HG03378 (cell line): ENCODE measurements around the gene CNTD1.

ENCODE experiments used
- ATAC-seq: cut with Tn5 transposase; IDR thresholded peaks from one replicate; pipeline ENCODE4 v1.9.1; 2021; ENCODE audit warnings: mild to moderate bottlenecking, moderate library complexity; ENCODE audit not compliant: unreplicated experiment

Gene CNTD1

DNA sequence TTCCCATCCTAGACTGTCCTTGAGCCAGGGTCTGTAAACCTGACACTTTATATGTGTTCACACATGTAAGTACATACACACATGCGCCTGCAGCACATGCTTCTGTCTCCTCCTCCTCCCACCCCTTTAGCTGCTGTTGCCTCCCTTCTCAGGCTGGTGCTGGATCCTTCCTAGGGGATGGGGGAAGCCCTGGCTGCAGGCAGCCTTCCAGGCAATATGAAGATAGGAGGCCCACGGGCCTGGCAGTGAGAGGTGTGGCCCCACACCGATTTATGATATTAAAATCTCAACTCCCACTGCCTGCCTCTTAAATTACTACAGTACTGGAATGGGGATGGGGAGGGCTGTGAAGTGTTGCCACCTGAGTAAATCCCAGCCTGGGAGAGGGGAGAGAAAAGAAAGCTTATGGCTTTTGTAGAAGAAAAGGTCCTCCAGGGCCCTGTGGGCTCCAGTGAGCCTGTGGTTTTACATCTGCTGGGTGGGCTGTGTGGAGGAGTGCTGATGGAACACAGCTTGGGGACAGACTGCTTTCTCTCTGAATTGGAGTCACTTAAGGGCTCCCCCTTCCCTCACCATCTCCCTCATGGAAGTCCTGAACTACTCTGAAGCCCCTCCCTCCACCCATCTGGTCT, 19.2 kb upstream of the CNTD1 start:
- ATAC-seq = no peak

DNA sequence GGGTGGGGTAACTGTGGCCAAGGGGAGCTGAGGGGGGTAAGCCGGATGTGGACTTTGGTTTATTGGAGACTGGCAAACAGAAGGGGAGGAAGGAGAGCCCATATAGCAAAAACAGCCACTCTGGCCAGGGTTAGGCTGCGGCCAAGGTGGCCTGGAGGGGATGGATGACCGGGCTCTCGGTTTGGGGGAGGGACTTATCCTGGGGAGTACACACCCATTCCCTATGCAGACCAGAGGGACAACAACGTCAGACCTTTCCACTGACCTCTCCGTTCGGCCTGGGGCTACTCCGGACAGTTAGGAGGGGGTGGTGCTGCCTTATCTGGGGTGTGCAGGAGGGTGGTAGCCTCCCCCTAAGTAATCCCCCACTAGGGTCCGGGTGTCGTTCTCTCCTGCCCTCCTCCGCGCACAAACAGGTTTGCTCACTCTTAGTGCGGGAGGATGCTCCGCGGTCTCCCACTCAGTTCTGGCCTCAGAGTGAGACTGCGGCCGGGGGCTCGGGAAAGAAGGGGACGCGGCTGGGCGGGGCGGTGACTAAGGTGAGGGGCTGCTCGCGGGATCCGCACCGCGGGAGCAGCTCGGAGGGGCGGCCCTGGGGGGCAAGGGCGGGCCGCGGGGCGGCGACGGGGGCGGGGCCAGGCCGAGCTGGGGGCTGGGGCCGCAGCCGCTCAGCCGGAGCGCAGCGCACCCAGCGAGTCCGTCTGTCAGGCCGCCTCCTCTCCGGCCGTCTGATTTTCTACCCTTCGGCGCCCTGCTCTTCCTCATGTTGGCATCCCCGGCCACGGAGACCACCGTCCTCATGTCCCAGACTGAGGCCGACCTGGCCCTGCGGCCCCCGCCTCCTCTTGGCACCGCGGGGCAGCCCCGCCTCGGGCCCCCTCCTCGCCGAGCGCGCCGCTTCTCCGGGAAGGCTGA, 18.5 kb upstream of the CNTD1 start, which contains the start of gene WNK4:
WNK4 (plus strand) TSS at position 675 of the 915 bp plus-strand sequence; CDS start at position 764, 89 bp downstream.
- no peak for ATAC-seq

DNA sequence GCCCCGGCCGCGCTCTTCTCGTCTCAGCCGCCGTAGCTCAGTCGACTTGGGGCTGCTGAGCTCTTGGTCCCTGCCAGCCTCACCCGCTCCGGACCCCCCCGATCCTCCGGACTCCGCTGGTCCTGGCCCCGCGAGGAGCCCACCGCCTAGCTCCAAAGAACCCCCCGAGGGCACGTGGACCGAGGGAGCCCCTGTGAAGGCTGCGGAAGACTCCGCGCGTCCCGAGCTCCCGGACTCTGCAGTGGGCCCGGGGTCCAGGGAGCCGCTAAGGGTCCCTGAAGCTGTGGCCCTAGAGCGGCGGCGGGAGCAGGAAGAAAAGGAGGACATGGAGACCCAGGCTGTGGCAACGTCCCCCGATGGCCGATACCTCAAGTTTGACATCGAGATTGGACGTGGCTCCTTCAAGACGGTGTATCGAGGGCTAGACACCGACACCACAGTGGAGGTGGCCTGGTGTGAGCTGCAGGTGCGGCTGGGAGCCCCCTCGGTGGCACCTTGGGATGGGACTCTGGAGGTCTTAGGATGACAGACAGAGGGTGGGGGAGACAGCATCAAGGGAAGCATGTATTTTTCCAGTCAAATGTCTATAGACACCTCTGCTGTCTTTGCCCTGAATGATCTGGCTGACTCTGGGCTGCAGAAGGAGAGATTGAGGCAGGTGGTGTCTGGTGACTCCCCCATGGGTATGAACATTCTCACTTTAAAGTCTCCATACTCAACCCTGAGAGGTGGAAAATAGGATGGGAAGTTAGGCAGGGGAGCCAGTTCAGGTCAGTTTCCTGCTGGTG, 17.6 kb upstream of the CNTD1 start:
- no peak for ATAC-seq

DNA sequence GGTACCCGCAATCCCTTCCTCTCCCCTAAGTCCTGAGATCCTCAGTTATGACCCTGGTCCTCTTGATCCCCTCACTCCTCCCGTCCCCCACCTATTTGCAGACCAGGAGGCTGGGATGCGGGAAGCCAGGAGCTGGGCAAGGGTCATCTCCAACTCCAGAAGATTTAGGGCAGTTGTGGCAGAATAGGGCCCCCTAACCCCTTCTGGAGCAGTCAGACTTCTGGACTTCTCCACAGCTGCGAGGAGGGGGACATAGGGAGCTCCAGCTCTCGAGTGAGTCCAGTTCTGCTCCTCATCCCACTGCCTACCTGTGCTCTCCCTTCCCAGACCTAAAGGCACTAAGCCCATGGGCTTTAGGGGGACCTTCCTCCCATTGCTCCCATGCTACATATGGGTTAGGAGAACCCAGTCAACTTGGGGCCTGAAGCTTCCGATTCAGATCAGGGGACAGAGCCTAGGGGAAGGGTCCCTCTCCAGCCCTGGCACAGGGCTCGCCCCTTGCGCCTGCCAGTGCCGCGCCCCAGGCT, 17.0 kb upstream of the CNTD1 start:
- no peak for ATAC-seq

DNA sequence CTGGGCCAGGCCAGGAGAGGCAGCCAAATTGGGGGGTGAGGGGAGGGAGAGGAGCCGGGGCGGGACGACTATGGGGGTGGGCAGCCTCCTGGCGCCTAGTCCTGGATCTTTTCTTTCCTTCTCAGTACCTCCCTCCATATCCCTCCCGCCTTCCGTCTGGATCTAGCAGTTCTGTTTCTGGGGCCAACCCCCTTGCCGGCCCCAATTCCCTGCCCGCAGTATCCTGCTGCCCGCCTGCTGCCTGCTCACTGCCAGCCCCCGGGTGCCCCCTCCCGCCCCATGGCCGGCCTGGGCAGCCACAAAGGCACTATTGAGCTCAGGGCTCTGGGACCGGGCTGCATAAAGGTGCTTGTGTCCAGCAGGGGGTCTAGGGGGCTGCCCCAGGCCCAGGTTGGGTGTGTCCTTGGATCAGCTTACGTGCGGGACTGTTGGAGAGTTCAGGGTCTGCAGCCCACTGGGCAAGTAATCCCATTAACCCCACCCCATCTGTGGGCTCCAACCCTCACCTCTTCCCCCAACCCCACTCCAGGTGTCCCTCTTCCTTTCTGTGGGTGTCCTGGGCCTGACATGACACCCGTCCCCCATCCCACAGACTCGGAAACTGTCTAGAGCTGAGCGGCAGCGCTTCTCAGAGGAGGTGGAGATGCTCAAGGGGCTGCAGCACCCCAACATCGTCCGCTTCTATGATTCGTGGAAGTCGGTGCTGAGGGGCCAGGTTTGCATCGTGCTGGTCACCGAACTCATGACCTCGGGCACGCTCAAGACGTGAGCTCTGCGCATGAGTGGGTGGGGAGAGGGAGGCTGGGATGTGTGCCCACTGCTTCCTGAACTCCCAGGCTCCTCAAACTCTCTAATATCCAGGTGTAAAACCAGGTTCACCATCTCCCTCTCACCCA, 16.2 kb upstream of the CNTD1 start:
- no peak for ATAC-seq

DNA sequence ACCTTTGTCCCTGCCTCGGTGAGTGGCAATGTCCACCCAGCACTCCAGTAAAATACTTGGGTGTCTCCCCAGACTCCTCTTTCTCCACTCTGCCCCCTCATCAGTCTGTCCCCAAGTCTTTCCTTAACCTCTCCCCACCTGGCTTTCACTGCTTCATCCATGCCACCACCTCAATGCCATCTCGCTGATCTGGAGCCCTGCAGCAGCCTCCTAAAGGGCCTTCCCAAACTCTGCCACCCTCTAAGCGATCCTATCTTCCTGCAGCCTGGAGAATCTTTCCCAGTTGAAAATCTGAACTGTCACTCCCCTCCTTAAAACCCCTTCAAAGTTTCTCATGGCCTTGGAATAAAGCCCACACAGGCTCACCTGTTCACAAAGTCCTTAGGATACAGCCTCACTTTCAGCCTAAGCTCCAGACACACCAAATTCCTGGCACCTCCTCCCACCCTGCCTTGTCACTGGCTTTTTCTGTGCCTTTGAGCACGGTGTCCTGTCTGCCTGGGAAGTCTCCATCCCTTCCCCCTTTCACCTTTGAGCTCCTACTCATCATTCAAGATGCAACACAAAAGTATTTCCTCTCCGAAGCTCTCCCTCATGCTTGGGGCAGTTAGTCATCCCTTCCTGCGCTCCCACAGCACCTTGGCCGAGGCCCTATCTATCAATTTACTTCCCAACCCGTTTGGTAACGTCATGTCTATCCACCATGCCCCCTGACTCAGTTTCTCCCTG, 15.4 kb upstream of the CNTD1 start:
- no peak for ATAC-seq

DNA sequence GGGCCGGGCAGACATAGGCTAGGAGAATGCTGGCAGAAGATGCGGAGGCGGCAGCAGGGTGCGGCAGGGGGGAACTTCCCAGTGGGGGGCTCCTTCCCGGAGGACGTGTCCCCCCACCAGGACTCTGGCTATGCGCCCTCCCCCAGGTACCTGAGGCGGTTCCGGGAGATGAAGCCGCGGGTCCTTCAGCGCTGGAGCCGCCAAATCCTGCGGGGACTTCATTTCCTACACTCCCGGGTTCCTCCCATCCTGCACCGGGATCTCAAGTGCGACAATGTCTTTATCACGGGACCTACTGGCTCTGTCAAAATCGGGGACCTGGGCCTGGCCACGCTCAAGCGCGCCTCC, 14.9 kb upstream of the CNTD1 start:
- no peak for ATAC-seq

DNA sequence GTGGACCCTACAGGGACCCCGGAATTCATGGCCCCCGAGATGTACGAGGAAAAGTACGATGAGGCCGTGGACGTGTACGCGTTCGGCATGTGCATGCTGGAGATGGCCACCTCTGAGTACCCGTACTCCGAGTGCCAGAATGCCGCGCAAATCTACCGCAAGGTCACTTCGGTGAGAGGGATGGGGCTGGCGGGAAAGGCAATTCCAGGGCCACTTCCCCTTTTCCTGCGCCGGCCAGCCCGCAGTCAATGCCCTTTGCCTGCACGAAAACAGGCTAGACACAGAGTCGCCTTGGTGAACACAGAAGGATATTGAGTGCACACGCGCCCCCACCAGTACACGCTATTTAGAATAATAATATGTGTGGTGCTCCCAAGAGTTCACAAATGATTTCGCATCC, 14.3 kb upstream of the CNTD1 start:
- ATAC-seq = no peak

DNA sequence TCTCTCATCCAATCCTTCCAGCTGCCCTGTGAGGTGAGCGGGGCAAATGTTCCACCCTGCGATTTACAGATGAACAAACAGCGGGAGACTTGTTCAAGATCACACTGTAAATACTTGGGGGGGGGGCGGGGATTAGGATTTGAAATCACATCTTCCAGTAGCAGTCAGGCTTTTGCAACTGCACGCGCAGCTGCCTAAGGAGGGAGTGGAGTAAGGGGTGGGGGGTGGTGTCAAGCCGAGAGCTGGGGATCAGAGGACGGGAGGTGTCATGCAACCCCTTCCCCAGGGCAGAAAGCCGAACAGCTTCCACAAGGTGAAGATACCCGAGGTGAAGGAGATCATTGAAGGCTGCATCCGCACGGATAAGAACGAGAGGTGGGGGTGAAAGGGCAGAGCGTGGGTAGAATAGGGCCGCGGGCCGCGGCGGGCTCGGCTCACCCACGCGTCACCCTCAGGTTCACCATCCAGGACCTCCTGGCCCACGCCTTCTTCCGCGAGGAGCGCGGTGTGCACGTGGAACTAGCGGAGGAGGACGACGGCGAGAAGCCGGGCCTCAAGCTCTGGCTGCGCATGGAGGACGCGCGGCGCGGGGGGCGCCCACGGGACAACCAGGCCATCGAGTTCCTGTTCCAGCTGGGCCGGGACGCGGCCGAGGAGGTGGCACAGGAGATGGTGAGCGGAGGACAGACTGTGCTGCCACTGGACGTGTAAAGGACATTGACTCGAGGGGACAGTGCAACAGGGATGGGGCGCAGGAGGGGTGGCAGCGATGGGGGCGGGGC, 13.7 kb upstream of the CNTD1 start:
- no peak for ATAC-seq

DNA sequence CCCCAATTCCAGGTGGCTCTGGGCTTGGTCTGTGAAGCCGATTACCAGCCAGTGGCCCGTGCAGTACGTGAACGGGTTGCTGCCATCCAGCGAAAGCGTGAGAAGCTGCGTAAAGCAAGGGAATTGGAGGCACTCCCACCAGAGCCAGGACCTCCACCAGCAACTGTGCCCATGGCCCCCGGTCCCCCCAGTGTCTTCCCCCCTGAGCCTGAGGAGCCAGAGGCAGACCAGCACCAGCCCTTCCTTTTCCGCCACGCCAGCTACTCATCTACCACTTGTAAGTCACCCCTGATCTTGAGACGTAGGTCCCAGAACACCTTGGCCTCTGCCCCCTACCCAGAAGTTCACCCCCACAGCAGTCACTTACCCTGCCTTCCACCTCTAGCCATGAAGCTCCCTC, 11.4 kb upstream of the CNTD1 start:
- ATAC-seq = no peak

DNA sequence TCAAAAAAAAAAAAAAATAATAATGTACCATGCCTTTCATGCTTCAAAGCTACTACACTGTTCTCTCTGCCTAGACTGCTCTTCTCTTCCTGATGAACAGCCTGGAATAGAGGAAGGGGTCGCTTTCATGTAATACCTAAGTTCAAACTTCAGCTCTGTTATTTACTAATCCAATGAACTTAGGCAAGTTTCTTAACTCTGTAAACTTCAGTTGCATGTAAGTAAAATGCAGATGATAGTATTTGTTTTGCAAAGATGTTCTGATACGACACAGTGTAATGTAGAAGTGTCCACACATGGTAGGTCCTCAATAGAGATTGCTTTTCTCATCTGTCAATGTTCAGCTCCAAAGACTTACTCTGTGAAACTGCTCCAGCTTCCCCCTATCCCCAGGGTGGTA, 6.7 kb upstream of the CNTD1 start:
- ATAC-seq = no peak

DNA sequence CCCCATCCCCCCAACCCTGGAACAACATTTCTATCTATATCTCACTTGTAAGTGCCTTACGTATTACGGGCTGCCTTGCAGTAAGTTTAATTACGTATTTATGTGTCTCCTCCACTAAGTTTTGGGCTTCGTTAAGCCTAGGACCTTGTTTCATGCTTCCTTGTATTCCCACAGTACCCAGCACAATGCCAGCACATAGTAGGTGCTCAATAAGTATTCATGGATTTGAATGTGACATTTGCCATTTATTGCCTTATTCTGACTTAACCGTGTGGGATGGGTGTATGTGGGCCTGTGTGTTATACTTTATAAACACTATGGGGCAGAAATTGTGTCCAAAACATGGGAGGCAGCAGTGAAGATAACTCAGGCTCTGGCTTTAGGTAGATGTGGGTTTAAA, 6.1 kb upstream of the CNTD1 start:
- no peak for ATAC-seq

DNA sequence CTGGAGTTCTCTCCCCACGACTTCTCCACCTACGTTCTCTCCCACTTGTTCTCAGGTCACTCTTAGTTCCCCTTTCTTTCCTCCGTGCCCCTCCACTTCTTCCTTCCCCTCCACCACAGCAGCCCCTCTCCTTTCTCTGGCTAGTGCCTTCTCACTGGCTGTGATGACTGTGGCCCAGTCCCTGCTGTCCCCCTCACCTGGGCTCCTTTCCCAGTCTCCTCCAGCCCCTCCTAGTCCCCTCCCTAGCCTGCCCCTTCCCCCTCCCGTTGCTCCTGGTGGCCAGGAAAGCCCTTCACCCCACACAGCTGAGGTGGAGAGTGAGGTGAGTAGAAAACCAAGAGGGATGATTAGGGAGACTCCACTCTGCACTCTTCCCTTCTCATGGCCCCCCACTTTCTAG, 3.6 kb upstream of the CNTD1 start:
- ATAC-seq = no peak

DNA sequence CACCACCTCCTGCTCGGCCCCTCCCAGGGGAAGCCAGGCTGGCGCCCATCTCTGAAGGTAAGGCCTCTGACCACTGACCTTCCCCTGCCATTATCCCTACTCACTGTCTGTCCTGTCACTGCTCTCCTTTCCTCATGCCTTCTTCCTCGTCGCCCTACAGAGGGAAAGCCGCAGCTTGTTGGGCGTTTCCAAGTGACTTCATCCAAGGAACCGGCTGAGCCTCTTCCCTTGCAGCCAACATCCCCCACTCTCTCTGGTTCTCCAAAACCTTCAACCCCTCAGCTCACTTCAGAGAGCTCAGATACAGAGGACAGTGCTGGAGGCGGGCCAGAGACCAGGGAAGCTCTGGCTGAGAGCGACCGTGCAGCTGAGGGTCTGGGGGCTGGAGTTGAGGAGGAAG, 3.2 kb upstream of the CNTD1 start:
- ATAC-seq = no peak

DNA sequence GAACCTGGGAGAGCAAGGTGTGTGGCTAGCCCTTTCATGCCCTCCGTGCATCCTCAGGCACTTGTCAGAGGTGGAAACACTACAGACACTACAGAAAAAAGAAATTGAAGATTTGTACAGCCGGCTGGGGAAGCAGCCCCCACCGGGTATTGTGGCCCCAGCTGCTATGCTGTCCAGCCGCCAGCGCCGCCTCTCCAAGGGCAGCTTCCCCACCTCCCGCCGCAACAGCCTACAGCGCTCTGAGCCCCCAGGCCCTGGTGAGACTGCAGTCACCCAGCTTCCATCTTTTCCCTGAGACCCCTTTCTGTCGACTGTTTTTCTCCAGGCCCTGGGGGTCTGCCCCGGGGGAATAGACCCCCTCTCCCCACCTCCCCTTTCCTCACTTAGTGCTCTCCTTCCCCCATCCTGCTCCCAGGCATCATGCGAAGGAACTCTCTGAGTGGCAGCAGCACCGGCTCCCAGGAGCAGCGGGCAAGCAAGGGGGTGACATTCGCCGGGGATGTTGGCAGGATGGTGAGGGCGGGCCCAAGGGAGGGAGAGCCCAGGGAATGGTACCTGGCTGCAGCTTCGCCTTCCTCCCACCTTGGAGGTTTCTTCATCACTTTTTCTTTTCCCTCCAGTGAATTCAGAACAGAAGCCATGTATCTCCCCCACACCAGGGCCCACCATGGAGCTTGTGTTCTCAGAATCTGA, 2.4 kb upstream of the CNTD1 start:
- ATAC-seq = no peak

DNA sequence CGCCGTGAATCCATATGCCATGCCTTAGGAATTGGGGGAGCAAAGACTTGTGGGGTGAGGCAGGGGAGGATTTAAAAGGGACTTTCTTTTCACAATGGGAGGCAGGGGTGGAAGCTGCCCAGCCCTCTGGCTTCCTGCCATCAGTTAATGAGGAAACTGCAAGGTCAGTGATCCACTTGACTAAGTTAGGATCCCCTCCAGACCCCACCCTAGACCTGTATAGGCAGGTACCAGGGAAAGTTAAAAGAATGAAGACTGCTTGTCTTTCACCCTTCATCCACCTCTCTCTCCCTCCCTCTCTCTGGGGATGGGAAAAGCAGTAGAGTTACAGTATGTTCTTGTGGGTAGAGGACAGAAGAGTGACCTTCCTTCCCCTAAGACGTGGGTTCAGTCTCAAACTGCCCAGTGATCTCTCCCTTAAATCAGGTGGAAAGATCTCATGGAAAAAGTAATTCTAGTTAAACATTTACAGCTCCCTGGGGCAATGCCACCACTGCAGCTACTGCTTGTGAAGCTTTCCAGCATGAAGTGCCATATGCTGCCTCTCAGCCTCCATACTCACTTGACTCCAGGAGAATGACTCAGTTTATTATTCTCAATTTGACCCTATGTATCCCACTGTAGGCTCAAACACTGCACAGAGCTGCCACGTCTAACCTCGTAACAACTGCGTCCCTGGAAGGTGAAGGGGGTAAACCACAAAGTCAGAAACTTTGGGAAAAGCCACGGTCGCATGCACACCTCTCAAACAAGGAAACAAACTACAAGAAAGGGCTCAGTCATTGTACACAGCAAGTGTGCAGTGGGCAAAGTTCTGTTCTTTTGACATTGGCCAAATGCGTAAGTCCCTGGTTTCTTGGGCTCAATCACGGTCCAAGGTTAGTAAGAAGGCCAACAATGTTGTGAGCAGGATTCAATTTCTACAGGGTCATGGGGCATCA, 1.3 kb upstream of the CNTD1 start:
- no peak for ATAC-seq

DNA sequence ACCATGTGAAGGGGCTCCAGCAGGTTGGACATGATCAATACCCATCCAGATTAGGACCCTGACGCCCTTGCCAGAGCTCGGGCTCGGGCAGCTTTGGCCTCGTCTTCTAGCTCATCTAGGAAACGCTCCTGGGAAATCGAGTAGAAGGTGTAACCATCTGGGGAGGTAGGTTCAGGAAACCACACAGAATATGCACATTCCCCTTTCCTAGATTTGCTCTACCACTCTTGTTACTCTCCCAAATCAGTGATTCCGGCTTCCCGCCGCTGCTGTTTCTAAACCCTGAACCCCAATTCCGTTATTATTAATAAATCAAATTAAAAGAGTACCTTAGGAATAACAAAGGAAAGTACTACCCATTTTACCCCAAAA, 664 bp upstream of the CNTD1 start:
- no peak for ATAC-seq
